H1 (cell line): Measurements from ENCODE around the gene DHRS2. TPM values are rescaled to one million over a fixed set of nuclear protein-coding genes. Genes with fewer than 3 reads are reported as not detected.
A peak's percentile ranks its signal among the peaks of the same experiment; 100 is the strongest.

Experiments
- CTCF ChIA-PET: fragments of 300-600 bp; sonication (Branson Sonifier 250); formaldehyde crosslinking; loops from one replicate; lab custom pipeline; 2021; ENCODE audit not compliant: partially characterized antibody; lab: Charles Lee
- POLR2A ChIA-PET: fragments of 300-600 bp; sonication (Branson Sonifier 250); formaldehyde crosslinking; loops from one replicate; lab custom pipeline; 2021; ENCODE audit warnings: inconsistent platforms; ENCODE audit not compliant: partially characterized antibody; lab: Charles Lee
- DNase-seq, 2 experiments: peaks; one replicate each; pipeline versions ENCODE4 v3.0.0 to v3.0.0-alpha.2; 2010 to 2022; ENCODE audit warnings: low spot score in 2 of 2, low read depth in 1 of 2, mixed read lengths in 1 of 2
- FAIRE-seq: peaks from 2 replicates; lab custom pipeline; 2011; peaks lifted over from hg19 to GRCh38; lab: Jason Lieb, UNC
- H2AFZ ChIP-seq: 2 replicates; pipeline ENCODE4 v1.8.1; 2012; ENCODE audit warnings: low read length, inconsistent platforms
- H2AK5ac ChIP-seq: 2 replicates; pipeline ENCODE4 v1.6.1; 2013; ENCODE audit warnings: low read depth, low read length
- H2BK120ac ChIP-seq: replicated peaks from 2 replicates; pipeline ENCODE3; 2013; ENCODE audit warnings: low read depth, low read length, inconsistent platforms
- H2BK12ac ChIP-seq: 2 replicates; pipeline ENCODE4 v1.6.1; 2013; ENCODE audit warnings: low read depth, low read length
- H2BK15ac ChIP-seq: 2 replicates; pipeline ENCODE4 v1.6.1; 2013; ENCODE audit warnings: low read length
- H2BK20ac ChIP-seq: 2 replicates; pipeline ENCODE4 v1.6.1; 2013; ENCODE audit warnings: low read length
- H2BK5ac ChIP-seq: 2 replicates; pipeline ENCODE4 v1.6.1; 2013; ENCODE audit warnings: low read depth, low read length
- H3K14ac ChIP-seq: 2 replicates; pipeline ENCODE4 v1.6.1; 2013; ENCODE audit warnings: inconsistent platforms; ENCODE audit not compliant: insufficient read length
- H3K18ac ChIP-seq: 2 replicates; pipeline ENCODE4 v1.6.1; 2013; ENCODE audit warnings: low read length; ENCODE audit errors: extremely low read depth
- H3K23ac ChIP-seq: 2 replicates; pipeline ENCODE4 v1.6.1; 2013; ENCODE audit warnings: inconsistent platforms; ENCODE audit not compliant: insufficient read length
- H3K23me2 ChIP-seq: 2 replicates; pipeline ENCODE4 v1.6.1; 2013; ENCODE audit warnings: low read depth, low read length
- H3K27ac ChIP-seq: 2 replicates; pipeline ENCODE4 v1.6.1; 2011; ENCODE audit warnings: low read depth, low read length, inconsistent platforms
- H3K27me3 ChIP-seq, 4 experiments: replicated peaks in 1 of 4; 1 replicate in 1 of 4; 2 replicates in 3 of 4; pipeline versions ENCODE4 v1.6.1 to v1.8.1; 2011 to 2013; ENCODE audit warnings: low read length in 3 of 4, mild to moderate bottlenecking in 3 of 4, inconsistent platforms in 2 of 4, mixed read lengths in 2 of 4, moderate library complexity in 1 of 4; ENCODE audit not compliant: control insufficient read depth in 3 of 4, insufficient read depth in 3 of 4; ENCODE audit errors: extremely low read depth in 1 of 4
- H3K36me3 ChIP-seq, 4 experiments: 2 replicates each; pipeline versions ENCODE4 v1.6.1 to v1.8.1; 2011 to 2013; ENCODE audit warnings: mild to moderate bottlenecking in 4 of 4, low read length in 3 of 4, moderate library complexity in 2 of 4, control low read depth in 1 of 4, inconsistent platforms in 1 of 4; ENCODE audit not compliant: insufficient read depth in 4 of 4, control insufficient read depth in 2 of 4
- H3K4ac ChIP-seq: replicated peaks from 2 replicates; pipeline ENCODE3; 2013; ENCODE audit warnings: low read length, low read depth, mixed read lengths, inconsistent platforms; ENCODE audit not compliant: insufficient read length
- H3K4me1 ChIP-seq, 4 experiments: replicated peaks in 1 of 4; 1 replicate in 1 of 4; 2 replicates in 3 of 4; pipeline versions ENCODE4 v1.6.1 to v1.8.1; 2011 to 2013; ENCODE audit warnings: low read length in 3 of 4, inconsistent platforms in 2 of 4, mixed read lengths in 1 of 4; ENCODE audit not compliant: insufficient read depth in 4 of 4, control insufficient read depth in 3 of 4
- H3K4me2 ChIP-seq, 2 experiments: 2 replicates each; pipeline versions ENCODE4 v1.6.1 to v1.8.1; 2011 to 2013; ENCODE audit warnings: low read depth in 2 of 2, low read length in 2 of 2, control low read depth in 1 of 2, inconsistent platforms in 1 of 2, mild to moderate bottlenecking in 1 of 2; ENCODE audit not compliant: insufficient read depth in 1 of 2
- H3K4me3 ChIP-seq, 4 experiments: fragments of 200-600, 300-600 bp in 1 of 4; sonication (generic), shearing (Covaris generic), sonication (Bioruptor Twin) in 1 of 4; 2 replicates each; pipeline versions ENCODE4 v1.5.1 to v1.8.1; 2011 to 2016; ENCODE audit warnings: low read length in 4 of 4, low read depth in 3 of 4, control low read depth in 2 of 4, inconsistent platforms in 2 of 4, mild to moderate bottlenecking in 2 of 4, mixed read lengths in 1 of 4, moderate library complexity in 1 of 4; ENCODE audit not compliant: insufficient read depth in 2 of 4; ENCODE audit errors: extremely low read depth in 1 of 4
- H3K56ac ChIP-seq: replicated peaks from 2 replicates; pipeline ENCODE3; 2013; ENCODE audit warnings: low read depth, mild to moderate bottlenecking, mixed read lengths, low read length, inconsistent platforms; ENCODE audit not compliant: insufficient read length
- H3K79me1 ChIP-seq: 2 replicates; pipeline ENCODE4 v1.6.1; 2013; ENCODE audit warnings: low read depth, low read length, control low read depth
- H3K79me2 ChIP-seq, 2 experiments: 2 replicates each; pipeline versions ENCODE4 v1.6.1 to v1.8.1; 2012 to 2013; ENCODE audit warnings: low read length in 2 of 2, mild to moderate bottlenecking in 2 of 2, inconsistent platforms in 1 of 2; ENCODE audit not compliant: insufficient read depth in 2 of 2, control insufficient read depth in 1 of 2
- H3K9ac ChIP-seq, 4 experiments: replicated peaks in 1 of 4; 1 replicate in 1 of 4; 2 replicates in 3 of 4; pipeline versions ENCODE4 v1.6.1 to v1.8.1; 2011 to 2013; ENCODE audit warnings: low read depth in 3 of 4, low read length in 3 of 4, control low read depth in 2 of 4, mild to moderate bottlenecking in 2 of 4, moderate library complexity in 2 of 4, inconsistent platforms in 1 of 4; ENCODE audit errors: extremely low read depth in 1 of 4
- H3K9me3 ChIP-seq, 2 experiments: 2 replicates each; pipeline versions ENCODE4 v1.6.1 to v1.8.1; 2012 to 2013; ENCODE audit warnings: mild to moderate bottlenecking in 2 of 2, moderate library complexity in 2 of 2, control low read depth in 1 of 2, inconsistent platforms in 1 of 2, low read depth in 1 of 2, low read length in 1 of 2, mixed read lengths in 1 of 2; ENCODE audit not compliant: insufficient read depth in 2 of 2
- H4K20me1 ChIP-seq, 2 experiments: replicated peaks in 1 of 2; 2 replicates each; pipeline versions ENCODE3 to v1.8.1; 2011 to 2013; ENCODE audit warnings: inconsistent platforms in 2 of 2, low read length in 2 of 2, mild to moderate bottlenecking in 1 of 2; ENCODE audit not compliant: insufficient read depth in 2 of 2, control insufficient read depth in 1 of 2
- H4K5ac ChIP-seq: 2 replicates; pipeline ENCODE4 v1.6.1; 2013; ENCODE audit warnings: low read length, low read depth, mixed read lengths, inconsistent platforms; ENCODE audit not compliant: insufficient read length
- H4K8ac ChIP-seq: 2 replicates; pipeline ENCODE4 v1.8.0; 2013; ENCODE audit warnings: mild to moderate bottlenecking, moderate library complexity, low read length, inconsistent platforms; ENCODE audit not compliant: insufficient read depth; ENCODE audit errors: extremely low read depth
- H4K91ac ChIP-seq: replicated peaks from 2 replicates; pipeline ENCODE3; 2013; ENCODE audit warnings: low read length, mixed read lengths, inconsistent platforms; ENCODE audit not compliant: insufficient read length
- ATF3 ChIP-seq: IDR thresholded peaks from 2 replicates; pipeline ENCODE4 v1.6.1; 2011; ENCODE audit warnings: low read depth, mild to moderate bottlenecking, low read length; ENCODE audit not compliant: insufficient read depth
- CREB1 ChIP-seq: IDR thresholded peaks from 2 replicates; pipeline ENCODE4 v1.6.1; 2012; ENCODE audit warnings: inconsistent platforms
- TAF7 ChIP-seq: optimal IDR thresholded peaks from 2 replicates; pipeline ENCODE3; 2011; ENCODE audit warnings: low read depth, mild to moderate bottlenecking, inconsistent platforms, low read length, moderate library complexity, borderline replicate concordance
- TBP ChIP-seq: IDR thresholded peaks from 2 replicates; pipeline ENCODE4 v1.6.1; 2011; ENCODE audit warnings: low read depth, low read length, improper control_type of control experiment
- WGBS, 2 experiments: shearing (Covaris generic) in 1 of 2; methylation state at CpG; one replicate each; pipeline versions ENCODE4 v1.1.6 to v1.1.7; 2013 to 2015; ENCODE audit warnings: low lambda C conversion rate in 2 of 2, mixed read lengths in 2 of 2, inconsistent platforms in 1 of 2, low coverage in 1 of 2, missing lambda C conversion rate in 1 of 2; ENCODE audit not compliant: insufficient replicate concordance in 2 of 2, insufficient coverage in 1 of 2, insufficient read length in 1 of 2; ENCODE audit errors: extremely low coverage in 1 of 2, missing lambda C conversion rate in 1 of 2; 5-methylcytosine and 5-hydroxymethylcytosine counted together
- polyA plus RNA-seq, 7 experiments: library from polyadenylated mRNA; depleted of rRNA in 3 of 7; stranded (reverse) in 5 of 7; unstranded in 2 of 7; fragments of >200 nt in 5 of 7; fragments of 200-250 nt in 2 of 7; gene quantifications; 1 replicate in 5 of 7; 2 replicates in 1 of 7; 4 replicates in 1 of 7; pipeline versions ENCODE4 v1.2.1 to v1.2.3, GENCODE V29; 2011 to 2013; ENCODE audit warnings: missing spikeins in 2 of 7, mixed read lengths in 2 of 7
- total RNA-seq: library from RNA; stranded (reverse); fragmentation: NEBNext Ultra II Directional; extraction: Animal tissue kit (Norgen Biotek cat#: 25700); gene quantifications from 2 replicates; pipeline ENCODE4 v1.2.1, GENCODE V29; 2021

DHRS2 gene
- total and polyA plus RNA-seq, 2 of the 8 experiments (the other 6 are each of a cell fraction or from before 2014, with no cell fraction given) = 1.1 to 3.5 TPM

GRCh38 chr14:23693252-23693775 is 57.1 kb downstream of the DHRS2 start:
- H2BK20ac ChIP-seq = peak overlapping the region; percentile 93; the same call in 1 of the 2 replicates
- H3K14ac ChIP-seq = no peak overlapping the region
- peak overlapping the region; percentile 48; the same call in 1 of the 2 replicates for H3K18ac ChIP-seq
- ChIA-PET POLR2A (interaction anchor here (1.2 to 3.5 kb wide), 8 partner anchors 8 to 341 kb away, joined by 3 to 28 read pairs (median 5); no protein-coding TSS in a partner anchor), CTCF (interaction anchor here (0.6 to 3.1 kb wide), 8 partner anchors 14 to 237 kb away, joined by 3 to 16 read pairs (median 4); no protein-coding TSS in a partner anchor)
- peak overlapping the region; percentile 69; the same call in 1 of the 2 replicates for H2AFZ ChIP-seq
- H3K4me2 ChIP-seq = no peak overlapping the region
- no peaks in the 10 kb centered on the region for H3K36me3 ChIP-seq
- no peak overlapping the region for H3K9ac ChIP-seq
- H4K8ac ChIP-seq = peak overlapping the region; percentile 22; the same call in 1 of the 2 replicates
- H3K4ac ChIP-seq = no peak overlapping the region
- H4K5ac ChIP-seq = peak overlapping the region; percentile 23
- DNase-seq (no peak), FAIRE-seq (no peak)
- peak overlapping the region; percentile 88; the same call in 1 of the 2 replicates for H2BK15ac ChIP-seq
- no peaks in the 10 kb centered on the region; the same call in 1 of the 2 replicates for H3K23me2 ChIP-seq
- peak overlapping the region; percentile 32 for H2BK12ac ChIP-seq
- H2AK5ac ChIP-seq = peak overlapping the region; percentile 82; the same call in 1 of the 2 replicates
- TF ChIP-seq CREB1 = no peak
- TF ChIP-seq TBP = no peak
- TF ChIP-seq ATF3 = no peak
- no peak for TF ChIP-seq TAF7
- H3K56ac ChIP-seq = no peak overlapping the region
- no peaks in the 10 kb centered on the region for H3K79me2 ChIP-seq
- H4K91ac ChIP-seq = no peak overlapping the region
- no peak overlapping the region for H3K27ac ChIP-seq
- H2BK5ac ChIP-seq = 0 out of 2 replicates have a peak overlapping the region, but pooled peaks have one; percentile 46
- peaks cover 11 to 27% of the 10 kb centered on the region in 2 experiments for H3K9me3 ChIP-seq
- WGBS, 2 experiments = 79% methylated on average over 10 of the region's 11 CpGs; no CpG with 5 or more reads in 1 of the 2 experiments
- no peak overlapping the region for H3K23ac ChIP-seq
- peaks cover 11 to 18% (median 14%) of the 10 kb centered on the region in 4 experiments; a peak in 6 of 7 replicates for H3K4me1 ChIP-seq
- H4K20me1 ChIP-seq = no peaks in the 10 kb centered on the region
- H3K27me3 ChIP-seq = no peaks in the 10 kb centered on the region; a peak in 1 of 7 replicates
- H3K79me1 ChIP-seq = no peaks in the 10 kb centered on the region
- no peak overlapping the region for H2BK120ac ChIP-seq
- H3K4me3 ChIP-seq = no peak overlapping the region
